ENCODE data around the gene ACAA2. TPM values are rescaled to one million over a fixed set of nuclear protein-coding genes. Genes with fewer than 3 reads are reported as not detected.
"Not testable (repeated sequence)": the region's sequence is repeated elsewhere in the genome, so short reads cannot be mapped to it uniquely, and the experiment has no call there.

Gene ACAA2
- total RNA-seq, 1 experiment from 2014 or later: 136 TPM

DNA sequence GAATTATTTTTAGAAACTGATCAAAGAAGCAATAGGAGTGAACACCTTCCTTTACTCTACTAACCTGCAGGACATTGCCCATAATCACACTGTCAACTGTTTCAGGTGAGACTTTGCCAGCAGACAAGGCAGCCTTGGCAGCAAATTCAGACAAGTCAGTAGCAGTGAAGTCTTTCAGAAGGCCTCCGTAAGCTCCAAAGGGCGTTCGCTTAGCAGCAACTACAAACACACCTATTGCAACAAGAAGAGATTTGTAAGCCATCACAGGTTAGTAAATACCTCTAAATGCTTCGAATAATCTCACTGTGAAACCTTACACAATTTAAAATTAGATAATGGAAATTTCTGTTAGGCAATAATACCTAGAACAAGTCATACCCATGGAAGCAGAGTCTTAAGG lies 10.7 kb downstream of the ACAA2 start:
- DNase-seq (ENCODE audit: low spot score) (no peak), ATAC-seq (no peak)
- peaks cover 56% of the 10 kb centered on the region for H3K36me3 Mint-ChIP-seq
- peaks cover 19% of the 10 kb centered on the region for H3K9me3 Mint-ChIP-seq
- CTCF ChIA-PET: no interaction called here
- H3K27ac Mint-ChIP-seq: no peak overlapping the region
- POLR2A ChIA-PET: no interaction called here
- TF ChIP-seq, protein P1, sequence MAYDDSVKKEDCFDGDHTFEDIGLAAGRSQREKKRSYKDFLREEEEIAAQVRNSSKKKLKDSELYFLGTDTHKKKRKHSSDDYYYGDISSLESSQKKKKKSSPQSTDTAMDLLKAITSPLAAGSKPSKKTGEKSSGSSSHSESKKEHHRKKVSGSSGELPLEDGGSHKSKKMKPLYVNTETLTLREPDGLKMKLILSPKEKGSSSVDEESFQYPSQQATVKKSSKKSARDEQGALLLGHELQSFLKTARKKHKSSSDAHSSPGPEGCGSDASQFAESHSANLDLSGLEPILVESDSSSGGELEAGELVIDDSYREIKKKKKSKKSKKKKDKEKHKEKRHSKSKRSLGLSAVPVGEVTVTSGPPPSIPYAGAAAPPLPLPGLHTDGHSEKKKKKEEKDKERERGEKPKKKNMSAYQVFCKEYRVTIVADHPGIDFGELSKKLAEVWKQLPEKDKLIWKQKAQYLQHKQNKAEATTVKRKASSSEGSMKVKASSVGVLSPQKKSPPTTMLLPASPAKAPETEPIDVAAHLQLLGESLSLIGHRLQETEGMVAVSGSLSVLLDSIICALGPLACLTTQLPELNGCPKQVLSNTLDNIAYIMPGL (CRISPR knock-in tag; IDR thresholded peaks at IDR 0.05): no peak
- peaks cover 9% of the 10 kb centered on the region for H3K4me1 Mint-ChIP-seq
- H3K27me3 Mint-ChIP-seq (ENCODE audit: low read depth): no peaks in the 10 kb centered on the region
- no peak overlapping the region for H3K4me3 Mint-ChIP-seq

DNA sequence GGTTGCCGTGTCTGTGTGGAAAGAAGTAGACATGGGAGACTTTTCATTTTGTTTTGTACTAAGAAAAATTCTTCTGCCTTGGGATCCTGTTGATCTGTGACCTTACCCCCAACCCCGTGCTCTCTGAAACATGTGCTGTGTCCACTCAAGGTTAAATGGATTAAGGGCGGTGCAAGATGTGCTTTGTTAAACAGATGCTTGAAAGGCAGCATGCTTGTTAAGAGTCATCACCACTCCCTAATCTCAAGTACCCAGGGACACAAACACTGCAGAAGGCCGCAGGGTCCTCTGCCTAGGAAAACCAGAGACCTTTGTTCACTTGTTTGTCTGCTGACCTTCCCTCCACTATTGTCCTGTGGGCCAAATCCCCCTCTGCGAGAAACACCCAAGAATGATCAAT lies 12.8 kb downstream of the ACAA2 start:
- DNase-seq (ENCODE audit: low spot score); CTCF ChIA-PET; ATAC-seq; H3K4me3 Mint-ChIP-seq; H3K27me3 Mint-ChIP-seq (ENCODE audit: low read depth); H3K4me1 Mint-ChIP-seq; POLR2A ChIA-PET; H3K27ac Mint-ChIP-seq: not testable (repeated sequence)
- peaks cover 19% of the 10 kb centered on the region; the same call in 1 of the 2 replicates for H3K9me3 Mint-ChIP-seq
- peaks cover 66% of the 10 kb centered on the region for H3K36me3 Mint-ChIP-seq

DNA sequence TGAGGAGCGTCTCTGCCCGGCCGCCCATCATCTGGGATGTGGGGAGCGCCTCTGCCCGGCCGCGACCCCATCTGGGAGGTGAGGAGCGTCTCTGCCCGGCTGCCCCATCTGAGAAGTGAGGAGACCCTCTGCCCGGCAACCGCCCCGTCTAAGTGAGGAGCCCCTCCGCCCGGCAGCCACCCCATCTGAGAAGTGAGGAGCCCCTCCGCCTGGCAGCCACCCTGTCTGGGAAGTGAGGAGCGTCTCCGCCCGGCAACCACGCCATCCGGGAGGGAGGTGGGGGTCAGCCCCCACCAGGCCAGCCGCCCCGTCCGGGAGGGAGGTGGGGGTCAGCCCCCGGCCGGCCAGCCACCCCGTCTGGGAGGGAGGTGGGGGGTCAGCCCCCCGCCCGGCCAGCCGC lies 13.5 kb downstream of the ACAA2 start:
- H3K4me1 Mint-ChIP-seq; H3K27me3 Mint-ChIP-seq (ENCODE audit: low read depth); ATAC-seq; CTCF ChIA-PET; H3K27ac Mint-ChIP-seq; DNase-seq (ENCODE audit: low spot score); H3K4me3 Mint-ChIP-seq; POLR2A ChIA-PET: not testable (repeated sequence)
- Mint-ChIP-seq H3K36me3 (peaks cover 73% of the 10 kb centered on the region), H3K9me3 (peaks cover 19% of the 10 kb centered on the region; the same call in 1 of the 2 replicates)

DNA sequence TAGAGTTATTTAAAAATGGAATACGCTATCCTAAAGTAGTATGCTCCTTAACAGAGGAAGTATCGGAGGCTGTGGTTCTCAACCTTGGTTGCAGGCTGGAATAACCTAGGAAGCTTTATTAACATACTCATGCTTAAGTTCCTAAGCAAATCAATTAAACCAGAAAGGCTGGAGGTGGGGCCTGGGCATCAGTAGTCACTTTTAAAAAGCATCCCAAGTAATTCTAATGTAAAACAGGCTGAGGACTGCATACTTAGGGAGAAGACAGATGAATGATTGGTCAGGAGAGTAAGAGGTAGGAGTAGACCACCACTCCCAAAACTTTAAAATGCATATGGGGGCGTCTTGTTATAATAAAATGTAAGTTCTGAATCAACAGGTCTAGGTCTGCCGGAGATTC lies 15.3 kb downstream of the ACAA2 start:
- ChIA-PET POLR2A (no interaction called here), CTCF (interaction anchor here (1.3 kb wide), 1 partner anchor 61 kb away, joined by 6 read pairs; no protein-coding TSS in a partner anchor)
- Mint-ChIP-seq H3K27me3 (ENCODE audit: low read depth) (no peaks in the 10 kb centered on the region), H3K4me3 (no peak overlapping the region), H3K36me3 (peaks cover 82% of the 10 kb centered on the region), H3K27ac (peak overlapping the region; percentile 91; the same call in 1 of the 2 replicates), H3K4me1 (peaks cover 7% of the 10 kb centered on the region), H3K9me3 (peaks cover 19% of the 10 kb centered on the region; the same call in 1 of the 2 replicates)
- DNase-seq (ENCODE audit: low spot score) (no peak), ATAC-seq (peak; percentile 90)
- TF ChIP-seq, protein P2, sequence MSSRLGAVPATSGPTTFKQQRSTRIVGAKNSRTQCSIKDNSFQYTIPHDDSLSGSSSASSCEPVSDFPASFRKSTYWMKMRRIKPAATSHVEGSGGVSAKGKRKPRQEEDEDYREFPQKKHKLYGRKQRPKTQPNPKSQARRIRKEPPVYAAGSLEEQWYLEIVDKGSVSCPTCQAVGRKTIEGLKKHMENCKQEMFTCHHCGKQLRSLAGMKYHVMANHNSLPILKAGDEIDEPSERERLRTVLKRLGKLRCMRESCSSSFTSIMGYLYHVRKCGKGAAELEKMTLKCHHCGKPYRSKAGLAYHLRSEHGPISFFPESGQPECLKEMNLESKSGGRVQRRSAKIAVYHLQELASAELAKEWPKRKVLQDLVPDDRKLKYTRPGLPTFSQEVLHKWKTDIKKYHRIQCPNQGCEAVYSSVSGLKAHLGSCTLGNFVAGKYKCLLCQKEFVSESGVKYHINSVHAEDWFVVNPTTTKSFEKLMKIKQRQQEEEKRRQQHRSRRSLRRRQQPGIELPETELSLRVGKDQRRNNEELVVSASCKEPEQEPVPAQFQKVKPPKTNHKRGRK (CRISPR knock-in tag; IDR thresholded peaks at IDR 0.05; ENCODE audit: borderline replicate concordance): no peak
- no peak for TF ChIP-seq SMAD4 (CRISPR knock-in tag; IDR thresholded peaks at IDR 0.05)
- TF ChIP-seq, protein P3, sequence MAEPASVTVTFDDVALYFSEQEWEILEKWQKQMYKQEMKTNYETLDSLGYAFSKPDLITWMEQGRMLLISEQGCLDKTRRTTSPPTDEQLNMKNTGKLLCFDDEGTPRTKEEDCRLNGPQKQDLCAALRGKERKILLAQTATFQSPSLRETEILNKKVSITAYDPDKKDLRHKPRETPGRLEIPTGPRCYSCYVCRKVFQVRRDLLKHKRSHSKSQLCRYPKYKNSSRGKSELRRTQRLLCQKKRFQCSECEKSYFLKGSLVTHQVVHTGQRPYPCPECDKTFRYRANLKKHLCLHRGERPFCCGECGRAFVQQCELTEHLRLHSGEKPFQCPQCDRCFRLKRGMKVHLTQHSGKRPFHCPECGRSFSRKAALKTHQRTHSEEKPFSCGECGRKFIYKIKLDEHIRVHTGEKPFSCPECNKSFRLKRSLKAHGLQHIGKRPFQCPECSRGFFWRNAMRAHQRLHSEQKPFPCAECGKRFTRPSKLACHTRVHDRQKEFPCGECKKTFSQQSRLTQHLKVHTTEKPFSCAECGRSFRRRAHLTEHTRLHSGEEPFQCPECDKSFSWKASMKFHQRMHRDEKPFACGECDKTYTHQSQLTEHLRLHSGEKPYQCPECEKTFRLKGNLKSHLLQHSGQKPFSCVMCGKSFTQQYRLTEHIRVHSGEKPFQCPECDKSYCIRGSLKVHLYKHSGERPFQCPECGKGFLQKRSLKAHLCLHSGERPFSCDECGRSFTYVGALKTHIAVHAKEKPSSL (CRISPR knock-in tag; conservative IDR thresholded peaks at IDR 0.05): no peak
- no peak for TF ChIP-seq ZNF396 (CRISPR knock-in tag; IDR thresholded peaks at IDR 0.05; ENCODE audit: borderline replicate concordance)
- TF ChIP-seq, protein P4, sequence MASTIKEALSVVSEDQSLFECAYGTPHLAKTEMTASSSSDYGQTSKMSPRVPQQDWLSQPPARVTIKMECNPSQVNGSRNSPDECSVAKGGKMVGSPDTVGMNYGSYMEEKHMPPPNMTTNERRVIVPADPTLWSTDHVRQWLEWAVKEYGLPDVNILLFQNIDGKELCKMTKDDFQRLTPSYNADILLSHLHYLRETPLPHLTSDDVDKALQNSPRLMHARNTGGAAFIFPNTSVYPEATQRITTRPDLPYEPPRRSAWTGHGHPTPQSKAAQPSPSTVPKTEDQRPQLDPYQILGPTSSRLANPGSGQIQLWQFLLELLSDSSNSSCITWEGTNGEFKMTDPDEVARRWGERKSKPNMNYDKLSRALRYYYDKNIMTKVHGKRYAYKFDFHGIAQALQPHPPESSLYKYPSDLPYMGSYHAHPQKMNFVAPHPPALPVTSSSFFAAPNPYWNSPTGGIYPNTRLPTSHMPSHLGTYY (CRISPR knock-in tag; IDR thresholded peaks at IDR 0.05): no peak
- TF ChIP-seq, protein P5, sequence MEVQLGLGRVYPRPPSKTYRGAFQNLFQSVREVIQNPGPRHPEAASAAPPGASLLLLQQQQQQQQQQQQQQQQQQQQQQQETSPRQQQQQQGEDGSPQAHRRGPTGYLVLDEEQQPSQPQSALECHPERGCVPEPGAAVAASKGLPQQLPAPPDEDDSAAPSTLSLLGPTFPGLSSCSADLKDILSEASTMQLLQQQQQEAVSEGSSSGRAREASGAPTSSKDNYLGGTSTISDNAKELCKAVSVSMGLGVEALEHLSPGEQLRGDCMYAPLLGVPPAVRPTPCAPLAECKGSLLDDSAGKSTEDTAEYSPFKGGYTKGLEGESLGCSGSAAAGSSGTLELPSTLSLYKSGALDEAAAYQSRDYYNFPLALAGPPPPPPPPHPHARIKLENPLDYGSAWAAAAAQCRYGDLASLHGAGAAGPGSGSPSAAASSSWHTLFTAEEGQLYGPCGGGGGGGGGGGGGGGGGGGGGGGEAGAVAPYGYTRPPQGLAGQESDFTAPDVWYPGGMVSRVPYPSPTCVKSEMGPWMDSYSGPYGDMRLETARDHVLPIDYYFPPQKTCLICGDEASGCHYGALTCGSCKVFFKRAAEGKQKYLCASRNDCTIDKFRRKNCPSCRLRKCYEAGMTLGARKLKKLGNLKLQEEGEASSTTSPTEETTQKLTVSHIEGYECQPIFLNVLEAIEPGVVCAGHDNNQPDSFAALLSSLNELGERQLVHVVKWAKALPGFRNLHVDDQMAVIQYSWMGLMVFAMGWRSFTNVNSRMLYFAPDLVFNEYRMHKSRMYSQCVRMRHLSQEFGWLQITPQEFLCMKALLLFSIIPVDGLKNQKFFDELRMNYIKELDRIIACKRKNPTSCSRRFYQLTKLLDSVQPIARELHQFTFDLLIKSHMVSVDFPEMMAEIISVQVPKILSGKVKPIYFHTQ (CRISPR knock-in tag; IDR thresholded peaks at IDR 0.05): no peak
- TF ChIP-seq, protein P6, sequence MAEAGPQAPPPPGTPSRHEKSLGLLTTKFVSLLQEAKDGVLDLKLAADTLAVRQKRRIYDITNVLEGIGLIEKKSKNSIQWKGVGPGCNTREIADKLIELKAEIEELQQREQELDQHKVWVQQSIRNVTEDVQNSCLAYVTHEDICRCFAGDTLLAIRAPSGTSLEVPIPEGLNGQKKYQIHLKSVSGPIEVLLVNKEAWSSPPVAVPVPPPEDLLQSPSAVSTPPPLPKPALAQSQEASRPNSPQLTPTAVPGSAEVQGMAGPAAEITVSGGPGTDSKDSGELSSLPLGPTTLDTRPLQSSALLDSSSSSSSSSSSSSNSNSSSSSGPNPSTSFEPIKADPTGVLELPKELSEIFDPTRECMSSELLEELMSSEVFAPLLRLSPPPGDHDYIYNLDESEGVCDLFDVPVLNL (CRISPR knock-in tag; IDR thresholded peaks at IDR 0.05; ENCODE audit: borderline replicate concordance, low read depth): no peak
- TF ChIP-seq, protein P7, sequence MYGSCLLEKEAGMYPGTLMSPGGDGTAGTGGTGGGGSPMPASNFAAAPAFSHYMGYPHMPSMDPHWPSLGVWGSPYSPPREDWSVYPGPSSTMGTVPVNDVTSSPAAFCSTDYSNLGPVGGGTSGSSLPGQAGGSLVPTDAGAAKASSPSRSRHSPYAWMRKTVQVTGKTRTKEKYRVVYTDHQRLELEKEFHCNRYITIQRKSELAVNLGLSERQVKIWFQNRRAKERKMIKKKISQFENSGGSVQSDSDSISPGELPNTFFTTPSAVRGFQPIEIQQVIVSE (CRISPR knock-in tag; IDR thresholded peaks at IDR 0.05; ENCODE audit: borderline replicate concordance): no peak
- TF ChIP-seq, protein P8, sequence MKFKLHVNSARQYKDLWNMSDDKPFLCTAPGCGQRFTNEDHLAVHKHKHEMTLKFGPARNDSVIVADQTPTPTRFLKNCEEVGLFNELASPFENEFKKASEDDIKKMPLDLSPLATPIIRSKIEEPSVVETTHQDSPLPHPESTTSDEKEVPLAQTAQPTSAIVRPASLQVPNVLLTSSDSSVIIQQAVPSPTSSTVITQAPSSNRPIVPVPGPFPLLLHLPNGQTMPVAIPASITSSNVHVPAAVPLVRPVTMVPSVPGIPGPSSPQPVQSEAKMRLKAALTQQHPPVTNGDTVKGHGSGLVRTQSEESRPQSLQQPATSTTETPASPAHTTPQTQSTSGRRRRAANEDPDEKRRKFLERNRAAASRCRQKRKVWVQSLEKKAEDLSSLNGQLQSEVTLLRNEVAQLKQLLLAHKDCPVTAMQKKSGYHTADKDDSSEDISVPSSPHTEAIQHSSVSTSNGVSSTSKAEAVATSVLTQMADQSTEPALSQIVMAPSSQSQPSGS (CRISPR knock-in tag; IDR thresholded peaks at IDR 0.05; ENCODE audit: borderline replicate concordance, low read depth): no peak

All from WTC11 (cell line).